Stimulated activated CD4-positive, alpha-beta T cell treated with anti-CD3 and anti-CD28 coated beads, Interleukin-12 subunit alpha, Interleukin-12 subunit beta, amount 100 ng/mL, for 48 hours (primary cell): Measurements from ENCODE around the gene PAQR5.

Experiments
- DNase-seq, 3 donors: peaks; one replicate each; pipeline ENCODE4 v3.0.0-alpha.2; 2020; ENCODE audit warnings: low read depth in 2 of 3, low spot score in 1 of 3

Gene PAQR5

GRCh38 chr15:69456208-69457166, 157.8 kb downstream of the PAQR5 start:
- DNase-seq = no peak
